ENCODE results near the gene SOX15. TPM values are rescaled to one million over a fixed set of nuclear protein-coding genes. Genes with fewer than 3 reads are reported as not detected.
A peak's percentile ranks its signal among the peaks of the same experiment; 100 is the strongest.

The SOX15 gene
- total RNA-seq, 1 donor from 2014 or later, result 0.78 TPM

DNA sequence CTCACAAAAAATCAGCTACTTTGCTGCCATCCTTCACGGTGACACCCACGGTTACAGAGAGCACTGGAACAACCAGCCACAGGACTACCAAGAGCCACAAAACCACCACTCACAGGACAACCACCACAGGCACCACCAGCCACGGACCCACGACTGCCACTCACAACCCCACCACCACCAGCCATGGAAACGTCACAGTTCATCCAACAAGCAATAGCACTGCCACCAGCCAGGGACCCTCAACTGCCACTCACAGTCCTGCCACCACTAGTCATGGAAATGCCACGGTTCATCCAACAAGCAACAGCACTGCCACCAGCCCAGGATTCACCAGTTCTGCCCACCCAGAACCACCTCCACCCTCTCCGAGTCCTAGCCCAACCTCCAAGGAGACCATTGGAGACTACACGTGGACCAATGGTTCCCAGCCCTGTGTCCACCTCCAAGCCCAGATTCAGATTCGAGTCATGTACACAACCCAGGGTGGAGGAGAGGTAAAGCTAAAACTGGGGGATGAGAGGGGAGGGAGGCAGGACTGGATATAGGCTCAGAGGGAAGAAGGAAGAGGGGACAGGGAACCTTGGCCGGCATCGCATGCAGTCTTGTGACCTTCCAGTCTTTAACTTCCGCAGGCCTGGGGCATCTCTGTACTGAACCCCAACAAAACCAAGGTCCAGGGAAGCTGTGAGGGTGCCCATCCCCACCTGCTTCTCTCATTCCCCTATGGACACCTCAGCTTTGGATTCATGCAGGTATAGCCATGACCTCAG is 9.9 kb downstream of the SOX15 start:
- Mint-ChIP-seq H3K4me3 (ENCODE audit: unreplicated experiment) (no peak overlapping the region), H3K27ac (ENCODE audit: unreplicated experiment) (peak overlapping the region; percentile 89), H3K36me3 (ENCODE audit: unreplicated experiment) (peaks cover 36% of the 10 kb centered on the region), H3K4me1 (ENCODE audit: unreplicated experiment) (peaks cover 62% of the 10 kb centered on the region), H3K9me3 (ENCODE audit: unreplicated experiment) (no peaks in the 10 kb centered on the region), H3K27me3 (ENCODE audit: unreplicated experiment) (no peaks in the 10 kb centered on the region)
- TF ChIP-seq, protein P1, sequence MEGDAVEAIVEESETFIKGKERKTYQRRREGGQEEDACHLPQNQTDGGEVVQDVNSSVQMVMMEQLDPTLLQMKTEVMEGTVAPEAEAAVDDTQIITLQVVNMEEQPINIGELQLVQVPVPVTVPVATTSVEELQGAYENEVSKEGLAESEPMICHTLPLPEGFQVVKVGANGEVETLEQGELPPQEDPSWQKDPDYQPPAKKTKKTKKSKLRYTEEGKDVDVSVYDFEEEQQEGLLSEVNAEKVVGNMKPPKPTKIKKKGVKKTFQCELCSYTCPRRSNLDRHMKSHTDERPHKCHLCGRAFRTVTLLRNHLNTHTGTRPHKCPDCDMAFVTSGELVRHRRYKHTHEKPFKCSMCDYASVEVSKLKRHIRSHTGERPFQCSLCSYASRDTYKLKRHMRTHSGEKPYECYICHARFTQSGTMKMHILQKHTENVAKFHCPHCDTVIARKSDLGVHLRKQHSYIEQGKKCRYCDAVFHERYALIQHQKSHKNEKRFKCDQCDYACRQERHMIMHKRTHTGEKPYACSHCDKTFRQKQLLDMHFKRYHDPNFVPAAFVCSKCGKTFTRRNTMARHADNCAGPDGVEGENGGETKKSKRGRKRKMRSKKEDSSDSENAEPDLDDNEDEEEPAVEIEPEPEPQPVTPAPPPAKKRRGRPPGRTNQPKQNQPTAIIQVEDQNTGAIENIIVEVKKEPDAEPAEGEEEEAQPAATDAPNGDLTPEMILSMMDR (IDR thresholded peaks at IDR 0.05), result no peak
- DNase-seq (ENCODE audit: extremely low spot score, unreplicated experiment), result no peak

DNA sequence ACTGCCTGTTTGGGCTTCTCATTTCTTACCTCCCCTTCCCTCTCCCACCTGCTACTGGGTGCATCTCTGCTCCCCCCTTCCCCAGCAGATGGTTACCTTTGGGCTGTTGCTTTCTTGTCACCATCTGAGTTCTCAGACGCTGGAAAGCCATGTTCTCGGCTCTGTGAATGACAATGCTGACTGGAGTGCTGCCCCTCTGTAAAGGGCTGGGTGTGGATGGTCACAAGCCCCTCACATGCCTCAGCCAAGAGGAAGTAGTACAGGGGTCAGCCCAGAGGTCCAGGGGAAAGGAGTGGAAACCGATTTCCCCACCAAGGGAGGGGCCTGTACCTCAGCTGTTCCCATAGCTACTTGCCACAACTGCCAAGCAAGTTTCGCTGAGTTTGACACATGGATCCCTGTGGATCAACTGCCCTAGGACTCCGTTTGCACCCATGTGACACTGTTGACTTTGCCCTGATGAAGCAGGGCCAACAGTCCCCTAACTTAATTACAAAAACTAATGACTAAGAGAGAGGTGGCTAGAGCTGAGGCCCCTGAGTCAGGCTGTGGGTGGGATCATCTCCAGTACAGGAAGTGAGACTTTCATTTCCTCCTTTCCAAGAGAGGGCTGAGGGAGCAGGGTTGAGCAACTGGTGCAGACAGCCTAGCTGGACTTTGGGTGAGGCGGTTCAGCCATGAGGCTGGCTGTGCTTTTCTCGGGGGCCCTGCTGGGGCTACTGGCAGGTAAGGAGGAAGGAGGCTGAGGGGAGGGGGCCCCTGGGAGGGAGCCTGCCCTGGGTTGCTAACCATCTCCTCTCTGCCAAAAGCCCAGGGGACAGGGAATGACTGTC is 10.7 kb downstream of the SOX15 start, which contains the start of gene CD68:
Gene CD68 (plus strand): TSS at position 638 of the 833 bp plus-strand sequence. CDS start 40 bp downstream, at position 678.
- no peak within 1 kb of the TSS for H3K4me3 Mint-ChIP-seq (ENCODE audit: unreplicated experiment)
- H3K27ac Mint-ChIP-seq (ENCODE audit: unreplicated experiment), result peak within 1 kb of the TSS; percentile 89
- peaks cover 62% of the 10 kb centered on the region for H3K4me1 Mint-ChIP-seq (ENCODE audit: unreplicated experiment)
- TF ChIP-seq, protein P1 (IDR thresholded peaks at IDR 0.05), result no peak
- peaks cover 41% of the 10 kb centered on the region for H3K36me3 Mint-ChIP-seq (ENCODE audit: unreplicated experiment)
- H3K9me3 Mint-ChIP-seq (ENCODE audit: unreplicated experiment), result no peaks in the 10 kb centered on the region
- no peaks in the 10 kb centered on the region for H3K27me3 Mint-ChIP-seq (ENCODE audit: unreplicated experiment)
- DNase-seq (ENCODE audit: extremely low spot score, unreplicated experiment), result no peak

DNA sequence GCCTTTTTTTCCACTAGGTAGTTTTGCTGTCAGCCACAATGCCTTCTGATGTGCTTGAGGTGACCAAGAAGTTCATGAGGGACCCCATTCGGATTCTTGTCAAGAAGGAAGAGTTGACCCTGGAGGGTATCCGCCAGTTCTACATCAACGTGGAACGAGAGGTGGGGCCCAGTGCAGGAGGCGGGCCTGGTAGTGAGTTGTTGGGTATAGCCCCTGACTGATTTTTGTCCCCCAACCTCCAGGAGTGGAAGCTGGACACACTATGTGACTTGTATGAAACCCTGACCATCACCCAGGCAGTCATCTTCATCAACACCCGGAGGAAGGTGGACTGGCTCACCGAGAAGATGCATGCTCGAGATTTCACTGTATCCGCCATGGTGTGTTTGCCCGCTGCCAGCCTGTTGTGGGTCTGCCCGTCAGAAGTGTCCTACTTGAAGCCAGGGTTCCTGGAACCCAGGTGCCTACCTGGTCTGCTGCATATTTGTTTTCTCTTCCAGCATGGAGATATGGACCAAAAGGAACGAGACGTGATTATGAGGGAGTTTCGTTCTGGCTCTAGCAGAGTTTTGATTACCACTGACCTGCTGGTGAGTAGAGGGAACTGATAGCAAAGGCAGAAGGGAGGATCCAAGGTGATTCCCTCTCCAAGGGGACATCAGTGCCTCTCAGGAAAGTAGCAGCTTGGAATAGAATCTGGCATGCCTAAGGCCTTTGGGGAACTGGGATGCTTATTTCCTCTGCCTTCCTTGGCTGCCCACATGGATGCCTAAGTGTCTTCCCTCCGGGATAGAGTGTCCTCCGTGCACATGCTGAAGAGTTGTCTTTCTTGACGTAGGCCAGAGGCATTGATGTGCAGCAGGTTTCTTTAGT is 12.3 kb downstream of the SOX15 start:
- H3K4me3 Mint-ChIP-seq (ENCODE audit: unreplicated experiment), result no peak overlapping the region
- no peak for DNase-seq (ENCODE audit: extremely low spot score, unreplicated experiment)
- H3K27me3 Mint-ChIP-seq (ENCODE audit: unreplicated experiment), result no peaks in the 10 kb centered on the region
- no peaks in the 10 kb centered on the region for H3K9me3 Mint-ChIP-seq (ENCODE audit: unreplicated experiment)
- H3K36me3 Mint-ChIP-seq (ENCODE audit: unreplicated experiment), result peaks cover 46% of the 10 kb centered on the region
- peaks cover 58% of the 10 kb centered on the region for H3K4me1 Mint-ChIP-seq (ENCODE audit: unreplicated experiment)
- TF ChIP-seq, protein P1 (IDR thresholded peaks at IDR 0.05), result no peak
- no peak overlapping the region for H3K27ac Mint-ChIP-seq (ENCODE audit: unreplicated experiment)

DNA sequence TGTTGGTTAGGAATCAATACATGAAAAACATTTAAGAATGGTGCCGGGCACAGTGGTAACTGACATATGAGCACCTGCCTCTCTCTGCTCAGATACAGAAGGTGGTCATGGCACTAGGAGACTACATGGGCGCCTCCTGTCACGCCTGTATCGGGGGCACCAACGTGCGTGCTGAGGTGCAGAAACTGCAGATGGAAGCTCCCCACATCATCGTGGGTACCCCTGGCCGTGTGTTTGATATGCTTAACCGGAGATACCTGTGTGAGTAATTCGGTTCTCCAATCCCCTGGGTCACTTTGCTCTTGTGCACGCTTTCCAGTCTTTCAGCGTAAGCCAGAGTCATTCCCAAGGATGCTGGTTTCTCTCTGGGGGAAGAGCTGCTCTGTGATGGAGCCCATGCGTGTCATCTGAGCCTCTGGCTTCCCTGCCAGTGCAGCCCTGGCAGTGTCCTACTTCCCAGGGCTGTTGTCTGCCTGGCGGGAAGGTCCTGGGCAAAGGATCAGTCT is 13.4 kb downstream of the SOX15 start:
- Mint-ChIP-seq H3K4me3 (ENCODE audit: unreplicated experiment) (peak overlapping the region; percentile 38), H3K27ac (ENCODE audit: unreplicated experiment) (peak overlapping the region; percentile 27), H3K4me1 (ENCODE audit: unreplicated experiment) (peaks cover 59% of the 10 kb centered on the region), H3K27me3 (ENCODE audit: unreplicated experiment) (no peaks in the 10 kb centered on the region), H3K36me3 (ENCODE audit: unreplicated experiment) (peaks cover 46% of the 10 kb centered on the region), H3K9me3 (ENCODE audit: unreplicated experiment) (no peaks in the 10 kb centered on the region)
- TF ChIP-seq, protein P1 (IDR thresholded peaks at IDR 0.05), result no peak
- no peak for DNase-seq (ENCODE audit: extremely low spot score, unreplicated experiment)
